CD4-positive, alpha-beta T cell treated with Interferon alpha-2 for 1 hour (primary cell): ENCODE results near the gene FBXO24.

Experiments
- DNase-seq, 2 donors: peaks; one replicate each; pipeline ENCODE4 v3.0.0-alpha.2; 2020 to 2022

FBXO24 gene

DNA sequence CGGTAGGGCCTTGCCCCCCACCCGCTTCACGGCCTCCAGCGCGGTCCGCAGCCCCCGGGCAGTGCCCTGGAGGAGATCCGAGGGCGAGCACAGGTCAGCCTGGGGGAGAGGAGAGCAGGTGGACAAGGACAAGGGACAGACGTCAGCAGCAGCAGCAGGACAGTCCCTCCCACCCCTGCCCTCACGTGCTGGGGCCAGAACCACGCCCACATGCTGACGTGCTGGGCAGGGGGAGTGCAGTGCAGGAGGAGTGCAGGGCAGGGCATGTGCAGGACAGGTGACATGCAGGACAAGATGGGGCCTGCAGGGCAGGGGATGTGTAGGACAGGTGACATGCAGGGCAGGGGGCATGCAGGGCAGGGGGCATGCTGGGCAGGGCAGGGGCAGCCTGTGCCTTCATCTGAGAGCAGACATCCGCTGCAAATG, 10.9 kb upstream of the FBXO24 start:
- DNase-seq: no peak

DNA sequence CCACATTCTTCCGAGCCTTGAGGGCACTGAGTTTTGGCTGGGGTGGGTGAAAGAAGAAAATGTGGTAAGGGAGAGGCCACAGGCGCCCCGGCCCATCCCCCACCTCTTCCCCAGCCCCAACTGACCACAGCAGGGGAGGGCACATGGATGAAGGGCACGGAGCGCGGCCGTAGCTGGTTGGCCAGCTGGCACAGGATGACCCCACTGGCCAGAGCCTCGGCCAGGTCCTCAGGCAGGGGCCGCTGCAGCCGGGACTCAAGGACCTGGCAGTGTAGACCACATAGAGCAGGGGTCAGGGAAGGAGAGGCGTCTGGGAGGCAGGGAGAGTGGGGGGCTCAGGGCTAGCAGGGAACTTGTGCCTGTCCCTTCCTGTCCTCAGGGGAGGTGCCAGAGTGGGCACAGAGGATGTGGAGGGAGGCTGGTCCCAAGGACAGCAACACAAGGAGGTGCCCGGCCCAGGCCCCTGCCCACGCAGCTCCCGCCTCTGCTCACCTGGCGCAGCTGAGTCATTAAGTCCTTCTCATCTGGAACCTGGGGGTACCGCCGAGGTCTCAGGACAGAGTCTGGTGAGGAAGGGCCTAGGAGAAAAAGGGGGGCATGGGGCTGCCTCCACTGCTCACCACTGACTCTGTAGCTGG, 10.3 kb upstream of the FBXO24 start:
- no peak for DNase-seq

DNA sequence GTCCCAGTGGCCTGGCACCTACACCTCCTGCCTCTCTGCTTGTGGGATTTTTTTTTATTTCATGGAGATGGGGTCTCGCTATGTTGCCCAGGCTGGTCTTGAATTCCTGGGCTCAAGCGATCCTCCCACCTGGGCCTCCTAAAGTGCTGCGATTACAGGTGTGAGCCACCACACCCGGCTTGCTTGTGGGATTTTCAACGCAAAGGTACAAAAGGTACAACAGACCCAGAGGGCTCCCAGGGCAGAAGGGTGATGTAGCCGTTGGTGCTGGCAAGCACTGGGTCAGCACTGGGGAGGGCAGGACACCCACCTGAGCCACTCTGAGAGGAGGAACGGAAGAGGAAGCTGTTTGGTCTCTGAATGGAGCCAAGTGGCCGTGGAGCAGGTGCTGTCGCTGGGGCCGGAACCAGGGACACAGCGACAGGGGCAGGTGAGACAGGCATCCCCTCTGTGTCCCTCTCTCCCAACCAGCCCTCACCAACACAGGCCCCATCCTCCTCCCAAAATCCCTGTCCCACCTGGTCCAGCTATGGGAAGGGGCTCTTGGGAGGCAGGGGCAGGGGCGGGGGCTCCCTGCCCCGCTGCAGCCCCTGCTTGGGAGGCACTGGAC, 9.6 kb upstream of the FBXO24 start:
- DNase-seq: no peak

DNA sequence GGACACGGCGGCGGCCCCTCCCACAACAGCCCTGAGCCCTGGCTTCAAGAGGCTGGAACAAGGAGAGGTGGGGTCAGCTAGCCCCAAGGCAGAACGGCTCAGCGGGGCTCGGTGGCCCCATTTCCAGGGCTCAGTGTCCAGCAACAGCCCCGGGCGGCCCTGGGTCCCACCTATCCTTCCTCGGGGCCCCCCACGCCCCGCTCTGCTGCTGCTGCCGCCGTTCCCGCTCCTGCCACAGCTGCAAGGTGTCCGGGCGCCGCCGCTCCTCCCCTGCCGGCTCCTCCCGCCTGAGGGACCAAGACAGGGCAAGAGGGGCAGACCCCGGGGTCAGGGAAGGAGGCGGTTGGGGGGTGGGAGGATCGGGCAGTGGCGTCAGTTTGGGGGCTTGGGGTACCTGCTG, 9.0 kb upstream of the FBXO24 start:
- no peak for DNase-seq

DNA sequence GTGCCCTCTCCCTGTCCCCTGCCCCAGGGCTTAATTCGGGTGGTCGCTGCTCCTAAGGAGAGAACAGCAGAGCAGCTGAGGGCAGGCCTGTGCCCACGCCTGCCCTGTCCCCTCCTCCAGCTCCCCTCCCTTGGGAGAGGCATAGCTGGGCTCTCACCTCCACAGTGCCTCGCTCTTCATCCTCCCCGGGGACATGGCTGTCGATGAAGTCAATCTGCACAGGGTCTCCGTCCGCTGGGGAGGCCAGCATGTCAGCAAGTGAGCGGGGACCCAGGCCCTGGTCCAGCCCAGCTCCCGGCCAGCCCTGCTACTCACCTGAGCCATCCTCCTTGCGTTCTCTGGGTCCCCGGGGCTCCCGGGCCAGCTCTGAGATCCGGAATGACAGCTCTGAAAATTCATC, 8.6 kb upstream of the FBXO24 start:
- DNase-seq: no peak

DNA sequence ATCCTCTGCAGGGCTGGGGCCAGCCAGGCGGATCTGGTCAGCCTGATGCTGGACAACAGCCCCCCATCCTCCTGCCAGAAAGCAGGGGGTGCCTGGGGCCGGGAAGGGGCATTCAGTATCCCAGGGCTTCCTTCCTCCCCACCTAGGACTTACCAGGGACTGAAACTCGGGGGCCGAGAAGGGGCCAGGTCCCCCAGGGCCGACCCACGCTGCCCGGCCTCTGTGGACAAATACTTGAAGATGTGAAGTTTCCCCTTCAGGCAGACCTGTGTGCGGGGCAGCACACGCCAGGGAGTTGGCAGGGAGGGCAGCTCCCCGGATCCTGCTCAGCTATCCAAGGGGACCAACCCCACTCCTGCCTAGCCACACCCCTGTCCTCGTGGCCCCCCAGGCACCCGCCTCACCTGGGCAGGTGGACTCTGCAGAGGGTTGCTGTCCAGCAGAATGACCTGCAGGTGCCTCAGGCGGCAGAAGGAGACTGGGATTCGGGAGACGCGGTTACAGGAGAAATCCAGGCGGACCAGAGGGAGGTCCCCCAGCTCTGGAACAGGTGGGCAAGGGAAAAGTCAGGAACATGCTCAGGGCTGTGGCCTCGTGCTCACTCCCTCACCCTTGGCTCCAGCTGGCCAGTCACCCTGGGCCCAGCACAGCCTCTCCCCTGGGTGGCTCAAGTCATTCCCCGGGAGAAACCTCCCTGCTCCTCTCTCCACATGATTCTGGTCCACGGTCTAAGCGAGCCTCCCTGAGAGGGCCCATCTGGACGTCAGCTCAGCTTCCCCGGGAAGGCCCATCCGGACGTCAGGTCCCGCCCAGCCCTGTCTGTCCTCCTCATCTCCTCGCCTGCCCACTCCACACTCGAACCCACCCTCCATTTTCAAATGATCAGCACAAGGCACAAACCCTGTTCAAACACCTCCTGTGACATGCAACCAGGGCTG, 7.6 kb upstream of the FBXO24 start:
- no peak for DNase-seq

DNA sequence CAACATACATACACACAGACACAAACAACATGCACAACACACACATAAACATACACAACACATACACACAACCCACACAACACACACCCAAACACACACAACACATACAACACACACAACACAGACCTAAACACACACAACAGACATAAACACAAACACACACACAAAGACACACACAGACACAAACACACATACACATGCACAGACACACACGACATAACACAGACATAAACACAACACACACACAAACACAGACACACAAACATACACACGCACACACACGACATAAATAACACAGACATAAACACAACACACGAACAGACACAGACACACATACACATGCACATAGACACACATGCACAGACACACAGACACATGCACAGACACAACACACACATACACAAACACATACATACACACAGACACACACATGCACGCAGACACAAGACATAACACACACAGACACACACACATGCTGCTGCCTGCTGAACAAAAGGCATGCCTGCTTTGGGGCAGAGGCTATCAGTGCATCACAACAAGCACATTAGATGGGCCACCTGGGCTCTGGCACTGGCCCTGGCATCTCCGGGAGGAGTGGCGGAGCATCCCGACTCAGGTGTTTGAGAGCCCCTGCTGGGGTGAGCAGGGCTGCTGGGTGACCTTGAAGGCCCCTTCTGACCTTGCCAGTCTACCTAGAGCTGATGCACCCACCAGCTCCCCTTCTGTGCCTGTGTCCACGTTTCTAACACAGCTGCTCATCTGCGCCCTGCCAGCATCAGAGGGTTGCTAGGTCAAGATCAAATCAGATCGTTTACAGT, 5.5 kb upstream of the FBXO24 start:
- no peak for DNase-seq

DNA sequence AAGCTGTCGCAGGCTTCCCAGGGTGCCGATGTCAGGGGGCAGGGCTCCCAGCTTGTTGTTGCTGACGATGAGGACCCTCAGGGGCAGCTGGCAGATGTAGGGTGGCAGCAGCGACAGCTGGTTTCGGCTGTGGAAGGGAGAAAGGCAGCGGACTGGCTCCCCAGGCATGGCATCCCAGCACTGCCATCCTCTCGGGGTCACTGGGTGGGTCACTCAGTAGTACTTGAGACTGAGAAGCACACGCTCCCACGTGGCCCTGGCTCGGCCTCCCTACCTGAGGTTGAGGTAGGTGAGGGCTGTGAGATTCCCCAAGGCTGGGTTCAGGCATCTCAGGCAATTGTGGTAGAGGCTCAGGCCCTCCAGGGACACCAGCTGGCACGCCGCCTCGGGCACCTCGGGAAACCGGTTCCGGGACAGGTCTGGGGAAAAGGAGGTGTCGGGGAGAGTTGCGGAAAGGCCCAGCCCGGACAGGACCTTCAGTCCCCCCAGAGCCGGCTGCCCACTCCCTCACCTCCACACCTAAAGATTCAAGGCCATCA, 4.0 kb upstream of the FBXO24 start:
- no peak for DNase-seq

DNA sequence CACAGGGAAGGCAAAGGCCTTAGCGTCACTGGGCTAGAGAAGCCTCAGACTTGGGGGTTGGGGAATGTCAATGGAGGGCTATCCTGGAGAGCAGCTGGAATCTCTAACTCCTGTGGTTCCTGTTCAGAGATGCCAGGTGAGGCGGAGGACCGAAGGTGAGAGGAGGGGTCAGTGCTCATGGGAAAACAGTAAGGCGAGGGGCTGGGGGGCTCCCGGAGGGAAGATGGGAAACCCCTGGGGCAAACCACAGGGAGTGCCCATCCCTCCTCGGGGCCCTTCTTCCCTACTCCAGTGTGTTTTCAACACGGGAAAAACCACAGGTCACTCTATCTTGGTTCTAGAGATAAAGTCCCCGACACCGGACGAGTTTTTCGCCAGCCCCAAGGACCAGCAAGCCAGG, 3.5 kb upstream of the FBXO24 start:
- DNase-seq: no peak

DNA sequence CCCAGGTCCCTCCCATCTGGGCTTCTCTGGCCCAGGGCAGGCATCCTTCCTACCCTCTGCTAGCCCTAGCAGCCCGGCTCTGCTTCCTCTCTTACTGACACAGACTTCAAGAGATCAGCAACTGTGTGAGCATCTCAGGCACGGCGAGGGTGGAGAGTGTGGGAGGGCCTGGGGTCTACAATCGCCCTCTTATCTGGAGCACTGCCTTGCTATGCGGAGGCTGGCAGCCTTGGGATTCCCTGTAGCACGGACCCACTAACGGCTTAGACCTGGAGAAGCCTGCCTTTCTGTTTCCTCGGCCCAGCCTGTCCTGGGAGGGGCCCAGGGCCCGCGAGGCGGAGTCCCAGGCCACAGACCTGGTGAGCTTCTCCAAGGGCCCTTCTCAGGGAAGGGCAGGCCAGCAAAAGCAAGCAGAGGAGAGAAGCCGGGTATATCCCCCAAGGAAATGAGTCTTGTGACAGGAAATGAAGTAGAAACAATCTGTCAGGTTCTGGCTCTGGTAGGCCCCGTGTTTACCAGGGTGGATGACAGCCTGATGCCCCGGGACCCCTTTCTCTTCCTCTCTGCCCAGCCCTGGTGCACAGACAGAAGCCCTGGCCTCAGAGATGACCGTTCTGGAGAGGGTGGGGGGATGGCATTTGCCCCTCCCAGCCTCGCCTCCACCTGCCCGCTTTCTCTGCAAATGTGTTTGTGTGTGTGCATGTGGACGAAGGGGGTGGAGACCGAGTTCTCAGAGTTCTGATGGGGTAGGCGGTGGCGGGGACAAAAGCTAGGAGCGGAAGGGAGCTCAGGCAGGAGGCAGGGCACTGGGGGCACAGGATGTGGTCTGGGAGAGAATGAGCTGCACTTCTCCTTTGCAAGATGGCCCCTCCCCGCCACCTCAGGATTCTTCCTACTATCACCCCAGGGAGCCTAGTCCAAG, 2.7 kb upstream of the FBXO24 start:
- DNase-seq: peak; percentile 56 to 70

DNA sequence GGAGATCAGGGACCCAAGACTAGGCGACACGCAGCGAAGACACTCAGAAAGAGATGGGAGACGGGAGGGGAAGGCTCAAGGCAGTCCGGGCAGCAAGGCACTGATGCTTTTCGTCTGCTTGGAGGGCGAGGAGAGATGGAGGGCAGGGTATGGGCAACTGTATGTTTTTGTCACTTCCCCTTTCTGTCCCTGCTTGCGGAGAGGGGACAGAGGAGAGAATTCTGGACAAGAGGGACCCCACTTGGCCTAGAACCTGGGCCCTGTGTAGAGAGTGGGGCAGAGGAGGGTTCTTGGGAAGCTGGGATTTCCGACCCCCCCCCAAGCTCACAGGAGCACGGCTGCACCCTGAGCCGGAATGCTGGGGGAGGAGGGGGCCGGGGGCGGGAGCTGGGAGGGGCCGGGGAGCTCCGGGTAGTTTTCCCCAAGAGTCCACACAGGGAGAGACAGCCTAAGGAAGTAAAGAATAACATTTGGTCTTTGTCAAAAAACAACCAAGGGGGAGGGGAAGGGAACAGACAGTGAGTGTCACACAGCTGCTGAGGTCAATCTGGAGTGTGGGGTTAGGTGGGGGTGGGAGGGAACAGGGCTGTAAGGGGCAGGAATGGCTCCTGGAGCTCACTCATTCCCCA, 2.0 kb upstream of the FBXO24 start:
- no peak for DNase-seq

DNA sequence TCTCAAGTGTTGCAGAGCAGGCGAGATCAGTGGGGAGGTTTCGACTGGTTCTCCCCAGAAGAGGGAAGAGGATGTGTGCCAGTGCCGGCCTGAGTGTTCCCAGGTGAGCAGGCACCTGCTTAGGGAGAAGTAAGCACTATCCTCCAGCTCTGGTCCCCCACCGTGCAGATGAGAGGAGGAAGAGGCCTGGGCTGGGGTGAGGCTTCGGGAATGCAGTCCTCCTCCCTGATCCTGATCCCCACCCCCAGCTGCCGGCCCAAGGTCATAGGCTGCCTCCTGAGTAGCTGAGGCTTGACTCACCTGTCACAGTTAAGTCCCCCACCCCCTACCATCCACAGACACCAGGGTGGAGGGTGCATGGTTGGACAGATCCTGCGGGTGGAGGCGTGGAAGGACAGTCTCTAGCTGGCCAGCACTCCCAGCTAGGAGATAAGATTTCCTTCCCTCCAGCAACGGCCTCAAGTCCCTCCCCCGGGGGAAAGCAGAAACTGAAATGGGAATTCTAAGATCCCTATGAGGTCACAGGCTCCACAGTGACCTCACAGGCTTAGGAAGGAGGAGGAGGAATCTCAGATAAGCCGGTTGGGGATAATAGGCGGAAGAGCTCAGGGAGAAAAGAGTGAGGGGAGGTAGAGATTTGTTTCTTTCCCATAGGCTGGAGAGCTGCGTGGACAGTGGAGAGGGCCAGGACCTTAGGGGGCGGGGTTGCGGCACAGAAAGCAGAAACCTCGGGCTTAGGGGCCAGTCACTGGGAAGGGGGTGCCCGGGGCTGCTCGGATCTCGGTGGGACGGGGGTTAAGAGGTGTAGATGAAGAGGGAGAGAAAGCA, 1.2 kb upstream of the FBXO24 start:
- DNase-seq: no peak

DNA sequence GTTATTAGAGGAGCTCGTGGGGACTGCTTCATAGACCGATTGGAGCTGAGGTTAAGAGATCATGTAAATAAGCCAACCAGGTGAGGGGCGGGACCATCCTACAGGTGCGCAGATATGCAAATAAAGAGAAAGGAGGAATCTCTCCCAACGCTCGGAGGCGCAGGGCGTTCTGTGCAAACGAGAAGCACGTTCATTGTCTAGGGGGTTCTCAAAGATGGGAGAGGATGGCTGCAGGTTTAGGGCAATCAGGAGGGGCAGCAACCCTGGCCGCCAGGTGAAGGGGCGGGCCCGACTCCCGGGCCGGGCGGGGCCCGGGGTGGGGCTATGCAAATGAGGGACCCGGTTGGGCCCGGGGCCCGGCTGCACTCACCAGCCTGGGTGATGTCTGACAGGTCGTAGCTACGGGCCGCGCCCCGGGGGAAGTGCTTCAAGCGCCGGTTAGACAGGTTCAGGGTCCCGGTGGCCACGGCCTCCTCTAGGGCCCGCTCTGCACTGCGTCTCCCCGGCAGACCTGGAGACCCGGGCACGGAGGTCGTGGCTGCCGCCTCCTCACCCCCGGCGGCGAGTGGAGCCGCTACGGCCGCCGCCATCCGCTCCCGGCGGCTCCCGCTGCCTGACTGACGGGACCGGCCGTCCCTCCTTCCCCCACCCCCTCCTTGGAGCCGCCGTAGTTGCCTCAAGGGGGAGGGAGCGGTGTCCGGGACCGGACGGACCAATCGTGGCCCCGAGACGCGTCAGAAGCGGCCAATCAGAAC, 440 bp upstream of the FBXO24 start, which contains the start of gene LRCH4:
Gene LRCH4 (minus strand): TSS at position 619 of the 755 bp plus-strand sequence. CDS start 29 bp downstream, at position 590.
- DNase-seq: peak; percentile 50 to 72

DNA sequence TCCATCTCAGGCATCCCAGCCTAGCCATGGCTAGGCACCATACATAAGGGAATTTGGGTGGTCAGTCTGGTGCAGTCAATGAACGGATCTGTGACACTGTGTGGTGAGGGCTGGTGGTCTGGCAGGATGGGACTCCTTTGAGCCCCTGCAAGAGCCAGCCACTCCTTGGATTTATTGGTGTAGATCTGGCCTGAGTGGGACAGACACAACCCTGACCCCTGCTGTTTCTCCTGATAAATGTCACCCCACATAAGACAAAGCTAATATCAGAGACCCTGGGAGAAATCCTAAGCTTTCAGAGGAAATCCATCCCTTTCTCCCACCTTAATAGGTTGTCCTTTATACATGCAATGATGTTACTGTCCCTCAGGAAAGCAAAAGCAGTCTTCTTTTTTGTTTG, 2.3 kb downstream of the FBXO24 start:
- no peak for DNase-seq

DNA sequence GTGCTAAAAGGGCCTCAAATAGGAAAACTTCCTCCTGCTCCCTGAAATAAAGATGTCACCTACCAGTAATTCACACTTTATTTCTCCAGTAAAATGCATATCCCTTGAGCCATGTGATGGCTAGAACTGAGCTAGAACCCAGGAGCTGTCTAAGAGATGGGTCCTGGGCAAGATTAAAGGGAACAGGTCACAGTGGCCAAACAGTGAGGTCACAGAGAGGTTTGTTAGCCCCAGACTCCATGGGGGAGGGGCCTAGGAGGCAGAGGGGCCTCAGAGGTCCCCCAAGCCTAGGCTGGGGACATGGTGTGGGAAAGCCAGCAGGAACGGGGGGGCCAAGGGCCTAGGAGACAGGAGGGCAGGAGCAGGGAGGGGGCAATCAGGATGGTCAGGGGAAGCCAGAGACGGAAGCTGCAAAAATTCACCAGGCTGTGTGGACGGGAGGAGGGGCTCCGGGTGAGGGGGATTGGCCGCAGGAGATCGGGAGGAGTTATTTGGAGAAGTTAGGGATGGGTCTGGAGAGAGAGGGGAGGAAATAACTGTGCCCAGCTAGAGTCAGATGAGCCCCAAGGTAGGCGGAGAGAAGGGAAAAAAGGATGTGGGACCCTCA, 3.3 kb downstream of the FBXO24 start:
- no peak for DNase-seq

DNA sequence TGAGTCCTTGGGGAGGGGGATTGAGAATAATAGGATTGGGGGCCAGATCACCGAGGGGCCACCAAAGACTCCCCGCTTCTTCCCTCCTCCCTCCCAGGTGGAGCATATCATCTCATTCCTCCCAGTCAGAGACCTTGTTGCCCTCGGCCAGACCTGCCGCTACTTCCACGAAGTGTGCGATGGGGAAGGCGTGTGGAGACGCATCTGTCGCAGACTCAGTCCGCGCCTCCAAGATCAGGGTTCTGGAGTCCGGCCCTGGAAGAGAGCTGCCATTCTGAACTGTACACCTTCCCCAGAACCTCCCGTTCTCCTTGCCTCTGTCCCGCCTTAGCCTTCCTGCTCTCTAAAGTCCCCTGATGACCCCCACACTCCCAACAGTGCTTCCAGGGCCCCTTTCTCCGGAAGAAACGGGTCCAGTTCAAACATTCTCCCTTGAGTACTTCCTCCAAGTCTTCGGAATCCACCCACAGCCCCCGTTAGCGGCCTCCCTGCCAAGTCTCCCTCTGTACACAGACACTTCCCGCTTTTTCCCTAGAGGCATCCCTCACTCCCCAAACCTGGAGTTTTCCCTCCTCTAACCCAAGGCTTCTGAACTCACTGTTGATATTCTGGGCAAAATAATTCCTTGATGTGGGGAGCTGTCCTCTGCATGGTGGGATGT, 4.1 kb downstream of the FBXO24 start:
- no peak for DNase-seq

DNA sequence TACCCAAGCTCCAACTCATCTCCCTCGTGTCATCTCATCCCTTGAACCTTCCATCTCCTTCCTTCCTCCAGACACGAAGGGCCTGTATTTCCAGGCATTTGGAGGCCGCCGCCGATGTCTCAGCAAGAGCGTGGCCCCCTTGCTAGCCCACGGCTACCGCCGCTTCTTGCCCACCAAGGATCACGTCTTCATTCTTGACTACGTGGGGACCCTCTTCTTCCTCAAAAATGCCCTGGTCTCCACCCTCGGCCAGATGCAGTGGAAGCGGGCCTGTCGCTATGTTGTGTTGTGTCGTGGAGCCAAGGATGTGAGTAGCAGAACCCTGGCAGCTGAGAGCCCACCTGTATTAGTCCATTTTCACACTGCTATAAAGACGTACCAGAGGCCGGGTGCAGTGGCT, 5.5 kb downstream of the FBXO24 start:
- no peak for DNase-seq

DNA sequence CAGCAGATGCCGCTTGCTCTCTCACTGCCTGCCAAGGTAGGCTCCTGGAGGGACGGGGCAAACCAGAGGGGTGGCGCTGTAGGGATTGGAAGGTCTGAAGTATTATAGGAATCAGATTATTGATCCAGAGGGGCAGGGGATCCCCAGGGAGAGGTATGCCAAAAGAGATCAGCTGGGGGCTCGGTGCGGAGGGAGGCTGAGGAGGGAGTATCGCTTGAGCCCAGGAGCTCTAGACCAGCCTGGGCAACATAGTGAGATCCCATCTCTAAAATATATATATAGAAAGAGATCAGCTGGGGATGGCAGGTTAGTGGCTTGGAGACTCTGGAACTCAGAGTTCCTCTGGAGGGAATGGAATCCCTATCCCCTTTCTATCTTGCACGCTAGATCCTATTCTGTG, 9.1 kb downstream of the FBXO24 start:
- no peak for DNase-seq
